HL-60 (cell line): ENCODE measurements around the gene FMN1.

ENCODE experiments used
- CTCF ChIP-seq: IDR thresholded peaks from one replicate; pipeline ENCODE4 v1.5.1; 2011; ENCODE audit warnings: low read length, control low read depth, inconsistent platforms; ENCODE audit not compliant: insufficient read depth
- GABPA ChIP-seq: IDR thresholded peaks from 2 replicates; pipeline ENCODE4 v1.6.1; 2012; ENCODE audit warnings: low read depth
- POLR2AphosphoS5 ChIP-seq: IDR thresholded peaks from 2 replicates; pipeline ENCODE4 v1.6.1; 2012; ENCODE audit warnings: low read depth
- REST ChIP-seq: IDR thresholded peaks from 2 replicates; pipeline ENCODE4 v1.6.1; 2012; ENCODE audit warnings: low read depth; ENCODE audit not compliant: insufficient replicate concordance
- SPI1 ChIP-seq: IDR thresholded peaks from 2 replicates; pipeline ENCODE4 v1.6.1; 2012; ENCODE audit warnings: low read depth, mild to moderate bottlenecking, borderline replicate concordance

DNA sequence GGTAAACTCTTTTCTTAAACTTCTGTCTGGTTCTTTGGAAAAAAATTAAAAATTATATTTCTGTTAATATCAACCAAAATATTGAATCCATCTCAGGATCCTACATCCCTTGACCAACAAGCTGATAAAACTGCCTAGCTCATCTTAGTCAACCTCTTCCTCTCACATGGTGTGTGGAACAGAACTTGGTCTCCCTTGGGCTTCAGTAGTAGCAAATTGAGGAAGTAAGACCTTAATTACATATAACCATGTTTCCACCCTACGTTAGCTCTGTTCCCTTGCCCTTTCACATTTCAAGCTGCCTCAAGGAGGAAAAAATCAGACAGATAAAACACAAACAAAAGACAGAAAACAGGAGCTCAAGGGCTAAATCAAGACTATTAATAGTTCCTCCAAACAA, 360.4 kb downstream of the FMN1 start:
- TF ChIP-seq CTCF (no peak), REST (no peak), POLR2AphosphoS5 (no peak), SPI1 (peak; percentile 14; the same call in 1 of the 2 replicates), GABPA (no peak)
